Thymus (tissue), 11 donors: ENCODE measurements around the gene THAP12. TPM values are rescaled to one million over a fixed set of nuclear protein-coding genes. Genes with fewer than 3 reads are reported as not detected.

Source experiments
- DNase-seq, 9 donors: peaks; one replicate each; pipeline ENCODE4 v3.0.0-alpha.2; 2013; ENCODE audit warnings: low spot score in 9 of 9, low read depth in 6 of 9, missing footprints in 1 of 9
- H3K27ac ChIP-seq, 2 donors: one replicate each; pipeline ENCODE4 v1.5.1; 2013; ENCODE audit warnings: control low read depth in 1 of 2, low read depth in 1 of 2, low read length in 1 of 2, mild to moderate bottlenecking in 1 of 2, moderate library complexity in 1 of 2
- H3K27me3 ChIP-seq, 2 donors: one replicate each; pipeline ENCODE4 v1.5.1; 2013; ENCODE audit warnings: low read length in 1 of 2; ENCODE audit not compliant: control insufficient read depth in 2 of 2, insufficient read depth in 1 of 2
- H3K36me3 ChIP-seq, 2 donors: one replicate each; pipeline ENCODE4 v1.5.1; 2013; ENCODE audit warnings: low read length in 1 of 2, mild to moderate bottlenecking in 1 of 2, moderate library complexity in 1 of 2; ENCODE audit not compliant: control insufficient read depth in 2 of 2, insufficient read depth in 2 of 2
- H3K4me1 ChIP-seq, 2 donors: one replicate each; pipeline ENCODE4 v1.5.1; 2013; ENCODE audit warnings: low read length in 2 of 2; ENCODE audit not compliant: control insufficient read depth in 2 of 2, insufficient read depth in 2 of 2
- H3K4me3 ChIP-seq, 2 donors: one replicate each; pipeline ENCODE4 v1.5.1; 2013; ENCODE audit warnings: low read length in 2 of 2, control low read depth in 1 of 2, mild to moderate bottlenecking in 1 of 2
- H3K9me3 ChIP-seq, 2 donors: one replicate each; pipeline ENCODE4 v1.5.1; 2013; ENCODE audit warnings: low read length in 1 of 2, mild to moderate bottlenecking in 1 of 2; ENCODE audit not compliant: control insufficient read depth in 2 of 2, insufficient read depth in 1 of 2
- whole genome bisulfite sequencing: extraction: QIAGEN DNeasy Blood & Tissue Kit; methylation state at CpG from one replicate; pipeline ENCODE4 v1.1.7; 2013; 5-methylcytosine and 5-hydroxymethylcytosine counted together
- polyA plus RNA-seq: library from polyadenylated mRNA; stranded (reverse); fragments of 200-250 nt; gene quantifications from one replicate; pipeline ENCODE4 v1.2.3, GENCODE V29; 2013
- total RNA-seq: library from RNA; stranded (reverse); fragments of 120-200 nt; gene quantifications from one replicate; pipeline ENCODE4 v1.2.4, GENCODE V29; 2013
- donor health status: healthy.

THAP12 gene
- total and polyA plus RNA-seq, 2 donors = 50.7 to 69.8 TPM

DNA sequence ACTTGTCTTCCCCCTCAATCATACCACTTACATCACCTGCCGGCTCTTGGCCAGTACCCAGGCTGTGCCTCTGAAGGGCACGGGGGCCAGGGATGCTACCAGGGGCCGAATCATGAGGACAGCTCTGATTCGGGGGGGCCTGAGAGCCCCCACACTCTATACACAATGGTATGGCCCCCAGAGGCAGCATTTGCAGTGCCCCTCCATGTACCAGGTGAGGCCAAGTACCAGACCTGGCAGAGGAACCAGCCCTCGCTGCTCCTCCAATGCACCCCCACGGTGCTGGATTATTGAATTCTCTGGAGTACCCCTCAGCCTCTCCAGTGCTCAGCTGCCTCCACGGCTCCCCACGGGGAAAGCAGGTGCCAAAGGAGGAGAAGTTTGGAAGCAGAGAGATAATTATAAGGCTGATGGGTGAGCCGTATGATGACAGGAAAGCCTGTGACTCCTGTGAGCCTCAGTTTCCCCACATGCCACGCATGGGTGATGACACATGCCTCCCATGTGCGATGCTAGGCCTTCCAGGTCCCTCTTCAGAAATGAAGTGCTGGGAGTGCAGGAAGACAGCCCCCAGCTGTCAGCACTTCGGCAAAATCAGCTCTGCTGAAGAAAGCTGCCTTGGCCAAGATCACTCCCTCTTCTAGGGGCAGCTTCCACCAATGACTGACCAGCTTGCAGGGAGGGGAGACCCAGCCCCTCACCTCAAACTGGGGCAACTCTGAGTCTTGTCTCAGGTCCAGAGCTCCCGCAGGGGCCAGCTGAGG lies 69.9 kb downstream of the THAP12 start:
- Histone ChIP-seq H3K9me3 (no peaks in the 10 kb centered on the region), H3K27ac (no peak overlapping the region), H3K4me3 (no peak overlapping the region), H3K4me1 (no peaks in the 10 kb centered on the region), H3K27me3 (peaks cover 0 to 18% of the 10 kb centered on the region in 2 donors), H3K36me3 (no peaks in the 10 kb centered on the region)
- 88% methylated on average over 13 of the region's 13 CpGs for WGBS
- DNase-seq = no peak

DNA sequence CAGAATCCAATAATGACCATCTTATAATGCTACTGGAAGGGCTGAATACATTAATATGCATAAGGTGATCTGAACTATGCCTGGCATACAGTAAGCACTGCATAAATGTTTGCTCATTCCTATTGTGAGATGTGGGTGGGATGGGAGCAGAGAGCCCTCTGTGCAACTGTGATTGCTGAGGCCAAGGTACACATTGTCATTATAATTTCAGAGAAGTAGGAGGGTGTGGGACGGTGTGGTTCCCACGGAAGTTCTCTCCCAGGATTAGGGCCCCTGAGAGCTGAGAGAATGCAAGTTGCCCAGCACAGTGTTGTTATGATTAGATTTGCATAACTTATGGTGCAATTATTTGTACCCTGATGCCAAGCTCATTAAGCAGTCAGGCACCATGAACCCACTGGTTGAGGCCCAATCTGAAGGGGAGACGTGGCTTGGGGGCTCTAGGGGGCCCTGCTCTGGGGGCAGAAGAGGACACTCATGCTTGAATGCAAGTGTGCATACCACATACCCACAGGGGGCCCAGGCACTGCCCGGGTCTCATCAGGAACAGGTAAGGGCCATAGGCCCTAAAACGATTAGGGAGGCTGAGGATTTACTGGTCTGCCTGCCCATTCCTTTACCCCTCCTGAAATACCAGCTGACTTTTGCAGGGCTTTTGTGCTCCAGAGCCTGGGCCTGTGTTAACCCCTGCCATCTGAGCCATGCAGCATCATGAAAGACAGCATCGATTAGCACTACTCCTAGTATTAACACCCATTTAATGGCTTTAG lies 72.8 kb downstream of the THAP12 start:
- H3K27ac ChIP-seq = no peak overlapping the region
- no peaks in the 10 kb centered on the region for H3K4me1 ChIP-seq
- no peak overlapping the region for H3K4me3 ChIP-seq
- no peak for DNase-seq
- WGBS = 94% methylated on average over 6 of the region's 6 CpGs
- peaks cover 0 to 12% of the 10 kb centered on the region in 2 donors for H3K27me3 ChIP-seq
- no peaks in the 10 kb centered on the region for H3K9me3 ChIP-seq
- no peaks in the 10 kb centered on the region for H3K36me3 ChIP-seq

DNA sequence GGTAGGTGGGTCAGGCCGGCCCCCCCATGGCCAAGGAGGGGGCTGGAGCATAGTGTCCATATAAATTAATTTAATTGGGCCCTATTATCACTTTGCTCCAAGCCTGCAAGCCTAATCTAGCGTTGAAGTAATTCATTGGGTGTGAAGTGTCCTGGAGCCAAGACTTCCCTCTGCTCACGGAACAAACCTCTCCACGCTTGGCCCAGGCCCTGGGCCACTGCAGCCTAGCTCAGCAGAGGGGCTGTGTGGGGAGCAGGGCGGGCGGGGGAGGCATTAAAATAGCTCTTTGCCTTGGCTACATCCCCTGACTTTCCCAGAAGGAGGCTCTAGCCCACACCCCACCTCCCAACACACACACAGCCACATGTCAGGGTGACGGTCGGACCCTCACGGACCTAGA lies 73.5 kb downstream of the THAP12 start:
- peaks cover 0 to 15% of the 10 kb centered on the region in 2 donors for H3K27me3 ChIP-seq
- H3K27ac ChIP-seq = no peak overlapping the region
- DNase-seq = no peak
- H3K36me3 ChIP-seq = no peaks in the 10 kb centered on the region
- H3K4me1 ChIP-seq = no peaks in the 10 kb centered on the region
- WGBS = 94% methylated on average over 9 of the region's 9 CpGs
- H3K9me3 ChIP-seq = no peaks in the 10 kb centered on the region
- no peak overlapping the region for H3K4me3 ChIP-seq

DNA sequence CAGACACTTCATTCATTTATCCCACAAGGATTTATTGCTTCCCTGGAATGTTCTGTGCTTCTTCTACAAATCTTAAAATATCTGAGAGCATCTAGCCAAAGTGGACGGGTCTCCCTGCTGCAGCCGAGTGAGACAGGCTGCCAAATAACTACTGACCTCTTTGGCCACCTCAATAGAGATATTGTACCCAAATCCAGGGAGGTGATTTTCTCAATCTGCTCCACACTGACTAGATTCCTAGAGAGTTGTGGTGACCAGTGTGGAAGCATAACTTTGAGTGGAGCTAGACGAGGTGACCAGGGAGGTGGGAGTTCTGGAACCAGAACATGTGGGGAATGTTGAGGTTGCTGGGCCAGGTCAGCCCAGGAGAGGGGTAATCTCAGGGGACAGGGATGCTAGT lies 77.5 kb downstream of the THAP12 start:
- no peaks in the 10 kb centered on the region for H3K4me1 ChIP-seq
- H3K9me3 ChIP-seq = no peaks in the 10 kb centered on the region
- WGBS = 95% methylated on average over 3 of the region's 3 CpGs
- DNase-seq = no peak
- H3K27ac ChIP-seq = no peak overlapping the region
- H3K27me3 ChIP-seq = peaks cover 0 to 8% of the 10 kb centered on the region in 2 donors
- no peak overlapping the region for H3K4me3 ChIP-seq
- H3K36me3 ChIP-seq = no peaks in the 10 kb centered on the region

DNA sequence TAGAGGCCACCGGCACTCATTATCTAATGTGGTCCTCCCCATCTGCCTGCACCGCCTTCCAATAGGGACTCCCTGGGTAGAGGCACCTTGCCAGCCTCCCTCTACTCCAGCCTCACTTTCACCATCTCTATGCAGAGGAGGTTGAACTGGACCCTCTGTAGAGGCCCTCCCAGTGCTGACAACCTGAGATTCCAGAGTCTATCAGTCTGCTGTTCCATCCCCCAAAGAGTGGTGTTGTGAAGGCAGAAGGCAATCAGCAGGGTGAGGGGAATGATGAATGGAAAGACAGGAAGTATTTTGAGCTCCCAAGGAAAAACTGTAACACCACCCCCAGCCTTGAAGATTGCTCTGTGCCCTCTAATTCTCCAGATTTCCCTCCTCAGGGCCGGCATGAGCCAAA lies 77.9 kb downstream of the THAP12 start:
- 96% methylated on average over 3 of the region's 3 CpGs for WGBS
- Histone ChIP-seq H3K9me3 (no peaks in the 10 kb centered on the region), H3K4me1 (no peaks in the 10 kb centered on the region), H3K4me3 (no peak overlapping the region), H3K27me3 (peaks cover 0 to 8% of the 10 kb centered on the region in 2 donors), H3K27ac (no peak overlapping the region), H3K36me3 (no peaks in the 10 kb centered on the region)
- no peak for DNase-seq

Other genes starting within 250 kb of the THAP12 start
- gene WNT11, start 174.6 kb downstream of the THAP12 start, total RNA-seq = 1.5 TPM
- 1.1 TPM for gene WNT11, start 174.6 kb downstream of the THAP12 start, polyA plus RNA-seq
- gene GVQW3, start 191 bp upstream of the THAP12 start, total RNA-seq = 2.9 TPM
- 1.4 TPM for gene GVQW3, start 191 bp upstream of the THAP12 start, polyA plus RNA-seq
- 11.8 TPM for gene EMSY, start 63.9 kb upstream of the THAP12 start, total RNA-seq
- gene EMSY, start 63.9 kb upstream of the THAP12 start, polyA plus RNA-seq = 9.3 TPM